ENCODE results near the gene ERN2. TPM values are rescaled to one million over a fixed set of nuclear protein-coding genes. Genes with fewer than 3 reads are reported as not detected.

Gene ERN2
- total RNA-seq, 1 donor from 2014 or later, result not detected

- Mint-ChIP-seq H3K9me3 (ENCODE audit: unreplicated experiment) (no peaks in the 10 kb centered on the region), H3K27ac (ENCODE audit: unreplicated experiment) (no peak overlapping the region), H3K4me3 (ENCODE audit: unreplicated experiment) (peak overlapping the region; percentile 86), H3K36me3 (ENCODE audit: low read depth, unreplicated experiment) (peaks cover 5% of the 10 kb centered on the region), H3K27me3 (ENCODE audit: low read depth, unreplicated experiment) (no peaks in the 10 kb centered on the region), H3K4me1 (ENCODE audit: low read depth, unreplicated experiment) (peaks cover 9% of the 10 kb centered on the region)
- no peaks in the 10 kb centered on the region for H3K27me3 ChIP-seq (ENCODE audit: insufficient read depth, low read length)
- peaks cover 23% of the 10 kb centered on the region for H3K4me1 ChIP-seq (ENCODE audit: insufficient read depth, low read length)
- H3K36me3 ChIP-seq (ENCODE audit: insufficient read depth, low read length), result peaks cover 17% of the 10 kb centered on the region
- FAIRE-seq (no peak), DNase-seq (ENCODE audit: low read depth) (no peak)
- peaks cover 56% of the 10 kb centered on the region for H3K79me2 ChIP-seq (ENCODE audit: insufficient read depth, low read length)
- H3K9ac ChIP-seq (ENCODE audit: low read length), result peak overlapping the region; percentile 87
- no peak overlapping the region for H2AFZ ChIP-seq (ENCODE audit: low read depth, low read length)
- peak overlapping the region; percentile 40 for H3K27ac ChIP-seq (ENCODE audit: low read depth, low read length)
- H3K4me2 ChIP-seq (ENCODE audit: low read length), result peak overlapping the region; percentile 97
- H4K20me1 ChIP-seq (ENCODE audit: insufficient read depth, low read length), result peaks cover 50% of the 10 kb centered on the region
- TF ChIP-seq CTCF (IDR thresholded peaks at IDR 0.05; ENCODE audit: insufficient read depth, low read depth, low read length) (no peak), EZH2 (IDR thresholded peaks at IDR 0.05; ENCODE audit: insufficient read depth, low read length) (no peak)
- H3K4me3 ChIP-seq (ENCODE audit: insufficient read depth, low read depth, low read length), result peak overlapping the region; percentile 90
- no peaks in the 10 kb centered on the region for H3K9me3 ChIP-seq (ENCODE audit: insufficient read depth, low read depth, low read length)
Observed at GRCh38 chr16:23679986-23680336, 33.1 kb downstream of the ERN2 start.

GRCh38 chr16:23679274-23679985 is 33.6 kb downstream of the ERN2 start:
- peak overlapping the region; percentile 87 for H3K9ac ChIP-seq (ENCODE audit: low read length)
- H3K27ac Mint-ChIP-seq (ENCODE audit: unreplicated experiment), result no peak overlapping the region
- peaks cover 55% of the 10 kb centered on the region for H3K79me2 ChIP-seq (ENCODE audit: insufficient read depth, low read length)
- peak overlapping the region; percentile 90 for H3K4me3 ChIP-seq (ENCODE audit: insufficient read depth, low read depth, low read length)
- H3K36me3 ChIP-seq (ENCODE audit: insufficient read depth, low read length), result peaks cover 15% of the 10 kb centered on the region
- H3K4me1 ChIP-seq (ENCODE audit: insufficient read depth, low read length), result peaks cover 23% of the 10 kb centered on the region
- H3K9me3 ChIP-seq (ENCODE audit: insufficient read depth, low read depth, low read length), result no peaks in the 10 kb centered on the region
- TF ChIP-seq CTCF (IDR thresholded peaks at IDR 0.05; ENCODE audit: insufficient read depth, low read depth, low read length), result no peak
- TF ChIP-seq EZH2 (IDR thresholded peaks at IDR 0.05; ENCODE audit: insufficient read depth, low read length), result no peak
- H2AFZ ChIP-seq (ENCODE audit: low read depth, low read length), result peak overlapping the region; percentile 45
- peak overlapping the region; percentile 97 for H3K4me2 ChIP-seq (ENCODE audit: low read length)
- H3K4me1 Mint-ChIP-seq (ENCODE audit: low read depth, unreplicated experiment), result peaks cover 9% of the 10 kb centered on the region
- peaks cover 51% of the 10 kb centered on the region for H4K20me1 ChIP-seq (ENCODE audit: insufficient read depth, low read length)
- H3K4me3 Mint-ChIP-seq (ENCODE audit: unreplicated experiment), result peak overlapping the region; percentile 86
- peak overlapping the region; percentile 61 for H3K27ac ChIP-seq (ENCODE audit: low read depth, low read length)
- FAIRE-seq (no peak), DNase-seq (ENCODE audit: low read depth) (peak; percentile 53)
- peaks cover 5% of the 10 kb centered on the region for H3K36me3 Mint-ChIP-seq (ENCODE audit: low read depth, unreplicated experiment)
- no peaks in the 10 kb centered on the region for H3K27me3 Mint-ChIP-seq (ENCODE audit: low read depth, unreplicated experiment)
- no peaks in the 10 kb centered on the region for H3K27me3 ChIP-seq (ENCODE audit: insufficient read depth, low read length)
- no peaks in the 10 kb centered on the region for H3K9me3 Mint-ChIP-seq (ENCODE audit: unreplicated experiment)
